Peyer's patch (tissue), 4 donors: ENCODE data around the gene ASCC1.

Experiments
- CTCF ChIP-seq, 6 experiments: fragments of 450-650 bp in 4 of 6; fragments of 200-600 bp in 2 of 6; sonication (generic) in 1 of 6; IDR thresholded peaks; one replicate each; pipeline ENCODE4 v1.5.1; 2017 to 2019; ENCODE audit warnings: antibody characterized with exemption in 6 of 6, mild to moderate bottlenecking in 3 of 6, moderate library complexity in 1 of 6
- POLR2A ChIP-seq, 2 donors: fragments of 450-650 bp; IDR thresholded peaks; one replicate each; pipeline ENCODE4 v1.5.1; 2017; ENCODE audit warnings: antibody characterized with exemption in 2 of 2, mild to moderate bottlenecking in 2 of 2, moderate library complexity in 2 of 2

GRCh38 chr10:72257051-72257892, 41.2 kb upstream of the ASCC1 start:
- TF ChIP-seq CTCF (IDR thresholded peaks at IDR 0.05) (no peak), POLR2A (IDR thresholded peaks at IDR 0.05) (no peak)
